Measurements from ENCODE around the gene ASIC4. TPM values are rescaled to one million over a fixed set of nuclear protein-coding genes. Genes with fewer than 3 reads are reported as not detected.

ASIC4 gene
- total RNA-seq, 1 experiment from 2014 or later, result 2.1 TPM

DNA sequence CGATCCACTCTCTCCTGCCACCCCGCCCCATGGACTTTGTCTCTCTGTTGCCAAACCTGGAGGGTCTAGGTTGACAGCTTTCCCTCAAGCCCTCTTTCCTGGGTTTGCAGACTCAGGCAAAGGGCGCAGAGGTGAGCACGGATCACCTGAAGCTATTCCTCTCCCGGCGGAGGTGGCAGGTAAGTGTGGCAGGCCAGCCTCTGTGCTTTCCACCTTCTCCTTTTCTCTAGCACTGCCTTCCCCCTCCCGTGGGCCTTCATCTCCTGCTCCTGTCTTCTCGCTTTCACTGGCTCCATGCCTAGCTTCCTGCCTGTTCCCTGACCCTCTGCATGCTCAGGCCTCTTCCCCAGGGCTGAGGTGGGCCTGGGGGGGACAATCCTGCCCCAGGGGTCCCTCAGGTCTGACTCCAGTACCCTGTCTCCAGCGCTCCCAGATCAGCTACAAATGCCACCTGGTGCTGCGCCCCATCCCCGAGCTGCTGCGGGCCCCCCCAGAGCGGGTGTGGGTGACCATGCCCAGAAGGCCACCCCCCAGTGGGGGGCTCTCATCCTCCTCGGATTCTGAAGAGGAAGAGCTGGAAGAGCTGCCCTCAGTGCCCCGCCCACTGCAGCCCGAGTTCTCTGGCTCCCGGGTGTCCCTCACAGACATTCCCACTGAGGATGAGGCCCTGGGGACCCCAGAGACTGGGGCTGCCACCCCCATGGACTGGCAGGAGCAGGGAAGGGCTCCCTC, 31.4 kb upstream of the ASIC4 start:
- Histone ChIP-seq H3K4me3 (replicated peaks in 1 of 2; ENCODE audit: low read depth in 1 of 2, low read length in 2 of 2) (no peak overlapping the region), H3K79me2 (ENCODE audit: insufficient read depth, low read length) (no peaks in the 10 kb centered on the region), H3K27ac (ENCODE audit: low read depth, low read length) (no peak overlapping the region), H3K9me2 (ENCODE audit: insufficient read depth) (no peaks in the 10 kb centered on the region), H4K20me1 (ENCODE audit: insufficient read depth) (no peaks in the 10 kb centered on the region), H3K9me3 (ENCODE audit: control insufficient read depth in 1 of 2, insufficient read depth in 1 of 2, low read depth in 1 of 2, low read length in 2 of 2) (no peaks in the 10 kb centered on the region), H3K4me2 (ENCODE audit: low read length) (no peak overlapping the region), H3K9ac (ENCODE audit: low read length) (no peak overlapping the region), H3K4me1 (ENCODE audit: control insufficient read depth in 1 of 2, insufficient read depth in 2 of 2, low read length in 2 of 2) (peaks cover 0 to 5% of the 10 kb centered on the region in 2 experiments; a peak in 1 of 4 replicates), H2AFZ (ENCODE audit: low read depth, low read length, poor library complexity, severe bottlenecking) (no peak overlapping the region), H3K27me3 (ENCODE audit: insufficient read depth, low read length) (no peaks in the 10 kb centered on the region), H3K36me3 (ENCODE audit: control insufficient read depth in 1 of 2, insufficient read depth in 2 of 2, low read length in 2 of 2) (no peaks in the 10 kb centered on the region; a peak in 1 of 4 replicates)
- no TSS peak for BruUV-seq (replicated peaks)
- ChIA-PET CTCF (interaction anchor here (1.1 to 1.8 kb wide), 2 partner anchors 12 to 17 kb away, joined by 3 to 10 read pairs; partner anchors contain the start of gene GMPPA), POLR2A (no interaction called here), RAD21 (ENCODE audit: low non-redundant PET in 1 of 2, low total read pairs in 2 of 2, uncharacterized antibody in 2 of 2, unreplicated experiment in 2 of 2) (no interaction called here)
- intact Hi-C loops (cut with micrococcal nuclease), result no loop called here
- DNase-seq (ENCODE audit: low read depth, low spot score) (no peak), ATAC-seq (no peak)
- TF ChIP-seq EGR1 (IDR thresholded peaks at IDR 0.05; ENCODE audit: low read depth), result no peak
- TF ChIP-seq YY1 (IDR thresholded peaks at IDR 0.05; ENCODE audit: extremely low read depth, insufficient replicate concordance, low read depth, low read length), result no peak
- TF ChIP-seq POLR2AphosphoS5 (IDR thresholded peaks at IDR 0.05; ENCODE audit: low read depth, low read length), result no peak
- TF ChIP-seq ELF1 (IDR thresholded peaks at IDR 0.05; ENCODE audit: borderline replicate concordance, low read depth), result no peak
- no peak for TF ChIP-seq FOSL1 (IDR thresholded peaks at IDR 0.05; ENCODE audit: low read depth)
- TF ChIP-seq CTCF (IDR thresholded peaks at IDR 0.05 in 2 of 3, conservative IDR thresholded peaks at IDR 0.05 in 1 of 3; ENCODE audit: borderline replicate concordance in 1 of 3, insufficient read depth in 1 of 3, low read depth in 2 of 3, low read length in 2 of 3), result no peak
- TF ChIP-seq ZNF274 (IDR thresholded peaks at IDR 0.05; ENCODE audit: low read depth, low read length), result no peak
- TF ChIP-seq RAD21 (IDR thresholded peaks at IDR 0.05; ENCODE audit: low read depth), result no peak
- no peak for TF ChIP-seq JUND (IDR thresholded peaks at IDR 0.05)
- TF ChIP-seq MAX (IDR thresholded peaks at IDR 0.05), result no peak
- no peak for TF ChIP-seq REST (IDR thresholded peaks at IDR 0.05; ENCODE audit: low read depth)
- TF ChIP-seq, protein P1, sequence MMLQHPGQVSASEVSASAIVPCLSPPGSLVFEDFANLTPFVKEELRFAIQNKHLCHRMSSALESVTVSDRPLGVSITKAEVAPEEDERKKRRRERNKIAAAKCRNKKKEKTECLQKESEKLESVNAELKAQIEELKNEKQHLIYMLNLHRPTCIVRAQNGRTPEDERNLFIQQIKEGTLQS (IDR thresholded peaks at IDR 0.05), result no peak
